HG02678 (cell line): ENCODE measurements around the gene PLAAT3.
"Not testable (repeated sequence)": the region's sequence is repeated elsewhere in the genome, so short reads cannot be mapped to it uniquely, and the experiment has no call there.

Experiments used
- ATAC-seq: cut with Tn5 transposase; IDR thresholded peaks from one replicate; pipeline ENCODE4 v1.9.1; 2021; ENCODE audit warnings: mild to moderate bottlenecking, moderate library complexity; ENCODE audit not compliant: unreplicated experiment

Gene PLAAT3

GRCh38 chr11:63609971-63610580 lies 4.2 kb downstream of the PLAAT3 start:
- ATAC-seq, result no peak

- no peak for ATAC-seq
Observed at GRCh38 chr11:63609536-63609935, 4.7 kb downstream of the PLAAT3 start.

- no peak for ATAC-seq
Observed at GRCh38 chr11:63608353-63609345, 5.6 kb downstream of the PLAAT3 start.

GRCh38 chr11:63603180-63603518 lies 11.1 kb downstream of the PLAAT3 start:
- ATAC-seq, result no peak

- not testable (repeated sequence) for ATAC-seq
Observed at GRCh38 chr11:63602290-63603179, 11.7 kb downstream of the PLAAT3 start.

- ATAC-seq, result no peak
Observed at GRCh38 chr11:63599211-63600122, 14.8 kb downstream of the PLAAT3 start.

GRCh38 chr11:63598556-63598955 lies 15.7 kb downstream of the PLAAT3 start:
- no peak for ATAC-seq

- ATAC-seq, result no peak
Observed at GRCh38 chr11:63595296-63595695, 18.9 kb downstream of the PLAAT3 start.

GRCh38 chr11:63592975-63593395 lies 21.2 kb downstream of the PLAAT3 start:
- no peak for ATAC-seq

GRCh38 chr11:63590024-63590788 lies 24.0 kb downstream of the PLAAT3 start:
- ATAC-seq, result no peak

GRCh38 chr11:63589000-63589399 lies 25.2 kb downstream of the PLAAT3 start:
- no peak for ATAC-seq

GRCh38 chr11:63586451-63587166 lies 27.6 kb downstream of the PLAAT3 start:
- no peak for ATAC-seq

GRCh38 chr11:63583357-63583677 lies 30.9 kb downstream of the PLAAT3 start:
- no peak for ATAC-seq

GRCh38 chr11:63581224-63581623 lies 33.0 kb downstream of the PLAAT3 start:
- ATAC-seq, result not testable (repeated sequence)

GRCh38 chr11:63578882-63579281 lies 35.4 kb downstream of the PLAAT3 start:
- ATAC-seq, result not testable (repeated sequence)

GRCh38 chr11:63574856-63575602 lies 39.2 kb downstream of the PLAAT3 start:
- no peak for ATAC-seq

GRCh38 chr11:63573881-63574855 lies 40.1 kb downstream of the PLAAT3 start:
- peak; percentile 62 for ATAC-seq
